Kidney (tissue), 14 donors: Measurements from ENCODE around the gene DOCK10. TPM values are rescaled to one million over a fixed set of nuclear protein-coding genes. Genes with fewer than 3 reads are reported as not detected.

Source experiments
- DNase-seq, 5 donors: peaks; one replicate each; pipeline ENCODE4 v3.0.0-alpha.2; 2013 to 2020
- FAIRE-seq: peaks from 2 replicates; lab custom pipeline; 2012; peaks lifted over from hg19 to GRCh38; lab: Jason Lieb, UNC
- H3K27ac ChIP-seq, 2 donors: one replicate each; pipeline ENCODE4 v1.7.0; 2013; ENCODE audit warnings: low read depth in 2 of 2, low read length in 2 of 2, inconsistent platforms in 1 of 2
- H3K27me3 ChIP-seq: one replicate; pipeline ENCODE4 v1.7.1; 2013; ENCODE audit warnings: low read length, inconsistent platforms; ENCODE audit not compliant: control insufficient read depth, insufficient read depth
- H3K36me3 ChIP-seq, 3 donors: one replicate each; pipeline versions ENCODE4 v1.7.0 to v1.7.1; 2013; ENCODE audit warnings: low read length in 3 of 3, control low read depth in 1 of 3, inconsistent platforms in 1 of 3; ENCODE audit not compliant: insufficient read depth in 3 of 3, control insufficient read depth in 2 of 3
- H3K4me1 ChIP-seq, 3 donors: one replicate each; pipeline versions ENCODE4 v1.7.0 to v1.7.1; 2013; ENCODE audit warnings: low read length in 3 of 3, inconsistent platforms in 1 of 3, low read depth in 1 of 3; ENCODE audit not compliant: control insufficient read depth in 2 of 3, insufficient read depth in 2 of 3
- H3K4me3 ChIP-seq, 3 donors: one replicate each; pipeline versions ENCODE4 v1.7.0 to v1.8.1; 2013; ENCODE audit warnings: low read length in 3 of 3, control low read depth in 1 of 3, inconsistent platforms in 1 of 3
- H3K9ac ChIP-seq, 3 donors: one replicate each; pipeline versions ENCODE4 v1.7.0 to v1.7.1; 2013; ENCODE audit warnings: low read length in 3 of 3, control low read depth in 1 of 3, inconsistent platforms in 1 of 3
- H3K9me3 ChIP-seq, 3 donors: one replicate each; pipeline versions ENCODE4 v1.7.0 to v1.7.1; 2013; ENCODE audit warnings: low read length in 3 of 3, control low read depth in 1 of 3, inconsistent platforms in 1 of 3; ENCODE audit not compliant: control insufficient read depth in 2 of 3, insufficient read depth in 1 of 3
- intact Hi-C: fragments of 100-400 bp; cut with DNase I; formaldehyde crosslinking; loops from one replicate; pipeline ENCODE4 v1.11.1; 2022
- polyA plus RNA-seq: library from polyadenylated mRNA; stranded (reverse); fragments of 350-450 nt; fragmentation: Illumina TruSeq; extraction: RNeasy Lipid Tissue Mini Kit (QIAGEN cat#74804); gene quantifications from one replicate; pipeline ENCODE4 v1.2.3, GENCODE V29; 2014; ENCODE audit warnings: low read depth, low replicate concordance; ENCODE audit not compliant: insufficient read depth
- total RNA-seq: library from RNA; stranded (reverse); fragmentation: NEBNext Ultra II Directional; extraction: Animal tissue kit (Norgen Biotek cat#: 25700); gene quantifications from one replicate; pipeline ENCODE4 v1.2.1, GENCODE V29; 2021
- TF ChIP-seq, protein P1 (sequence below): IDR thresholded peaks from 3 replicates; pipeline ENCODE4 v1.5.1; 2012; ENCODE audit warnings: mild to moderate bottlenecking, moderate library complexity, borderline replicate concordance; ENCODE audit not compliant: insufficient read depth; ENCODE audit errors: extremely low read depth
- donor health status: control.
- donor health status: control.
- donor health status: control.
- donor health status: control.
- donor health status: control.
- donor health status: DM: yes; HTN: yes; CAD: no.
- donor health status: Normal renal cell carcinoma (clear cell type).

DOCK10 gene
- total and polyA plus RNA-seq, 2 donors from 2014 or later = 2.1 to 33.8 TPM

DNA sequence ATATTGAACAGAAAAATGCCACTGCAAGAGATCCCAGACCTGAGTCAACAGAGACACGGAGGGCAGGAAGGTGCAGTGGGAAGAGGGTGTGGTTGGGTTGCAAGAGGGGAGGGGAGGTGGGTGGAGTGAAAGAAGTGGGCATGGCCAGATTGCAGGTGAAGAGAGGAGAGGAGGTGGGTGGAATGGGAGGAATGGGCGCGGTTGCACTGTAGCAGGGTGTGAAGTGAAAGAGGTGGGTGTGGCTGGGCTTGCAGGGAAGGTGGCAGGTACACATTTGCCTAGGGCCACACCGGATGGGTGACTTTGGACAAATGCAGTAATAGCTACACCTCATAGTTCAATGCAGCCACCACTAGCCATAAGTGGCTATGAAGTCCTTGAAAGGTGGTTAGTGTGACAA, 71.1 kb downstream of the DOCK10 start:
- DNase-seq = peak; percentile 24 to 92 (median 49)
- Histone ChIP-seq H3K36me3 (no peaks in the 10 kb centered on the region), H3K27me3 (no peaks in the 10 kb centered on the region), H3K4me3 (no peak overlapping the region), H3K9me3 (no peaks in the 10 kb centered on the region), H3K9ac (no peak overlapping the region), H3K4me1 (peaks cover 0 to 5% (median 2%) of the 10 kb centered on the region in 3 donors), H3K27ac (no peak overlapping the region)
- intact Hi-C loops = no loop called here
- TF ChIP-seq, protein P1, sequence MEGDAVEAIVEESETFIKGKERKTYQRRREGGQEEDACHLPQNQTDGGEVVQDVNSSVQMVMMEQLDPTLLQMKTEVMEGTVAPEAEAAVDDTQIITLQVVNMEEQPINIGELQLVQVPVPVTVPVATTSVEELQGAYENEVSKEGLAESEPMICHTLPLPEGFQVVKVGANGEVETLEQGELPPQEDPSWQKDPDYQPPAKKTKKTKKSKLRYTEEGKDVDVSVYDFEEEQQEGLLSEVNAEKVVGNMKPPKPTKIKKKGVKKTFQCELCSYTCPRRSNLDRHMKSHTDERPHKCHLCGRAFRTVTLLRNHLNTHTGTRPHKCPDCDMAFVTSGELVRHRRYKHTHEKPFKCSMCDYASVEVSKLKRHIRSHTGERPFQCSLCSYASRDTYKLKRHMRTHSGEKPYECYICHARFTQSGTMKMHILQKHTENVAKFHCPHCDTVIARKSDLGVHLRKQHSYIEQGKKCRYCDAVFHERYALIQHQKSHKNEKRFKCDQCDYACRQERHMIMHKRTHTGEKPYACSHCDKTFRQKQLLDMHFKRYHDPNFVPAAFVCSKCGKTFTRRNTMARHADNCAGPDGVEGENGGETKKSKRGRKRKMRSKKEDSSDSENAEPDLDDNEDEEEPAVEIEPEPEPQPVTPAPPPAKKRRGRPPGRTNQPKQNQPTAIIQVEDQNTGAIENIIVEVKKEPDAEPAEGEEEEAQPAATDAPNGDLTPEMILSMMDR = no peak
- no peak for FAIRE-seq

DNA sequence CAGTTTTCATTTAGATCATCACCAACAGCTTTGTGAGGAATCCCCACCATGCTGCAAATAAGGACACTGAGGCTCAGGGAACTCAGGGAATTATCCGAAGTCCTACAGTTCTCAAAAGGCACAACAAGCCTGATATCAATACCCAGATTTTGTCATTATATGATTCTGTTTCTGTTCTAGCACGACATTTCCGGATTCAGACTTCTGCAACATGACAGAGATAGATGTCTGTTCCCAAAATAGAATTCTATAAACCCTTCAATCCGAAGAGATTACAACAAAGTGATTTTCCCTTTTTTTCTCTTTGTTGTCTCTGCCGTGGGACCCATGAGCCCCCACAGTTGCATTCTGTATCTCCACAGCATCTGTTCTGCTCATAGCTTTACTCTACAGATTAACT, 72.0 kb downstream of the DOCK10 start:
- FAIRE-seq (no peak), DNase-seq (no peak)
- Histone ChIP-seq H3K9ac (no peak overlapping the region), H3K4me3 (no peak overlapping the region), H3K27ac (no peak overlapping the region), H3K4me1 (peaks cover 0 to 5% (median 2%) of the 10 kb centered on the region in 3 donors), H3K27me3 (no peaks in the 10 kb centered on the region), H3K9me3 (no peaks in the 10 kb centered on the region), H3K36me3 (no peaks in the 10 kb centered on the region)
- TF ChIP-seq, protein P1 = no peak
- intact Hi-C loops = no loop called here

DNA sequence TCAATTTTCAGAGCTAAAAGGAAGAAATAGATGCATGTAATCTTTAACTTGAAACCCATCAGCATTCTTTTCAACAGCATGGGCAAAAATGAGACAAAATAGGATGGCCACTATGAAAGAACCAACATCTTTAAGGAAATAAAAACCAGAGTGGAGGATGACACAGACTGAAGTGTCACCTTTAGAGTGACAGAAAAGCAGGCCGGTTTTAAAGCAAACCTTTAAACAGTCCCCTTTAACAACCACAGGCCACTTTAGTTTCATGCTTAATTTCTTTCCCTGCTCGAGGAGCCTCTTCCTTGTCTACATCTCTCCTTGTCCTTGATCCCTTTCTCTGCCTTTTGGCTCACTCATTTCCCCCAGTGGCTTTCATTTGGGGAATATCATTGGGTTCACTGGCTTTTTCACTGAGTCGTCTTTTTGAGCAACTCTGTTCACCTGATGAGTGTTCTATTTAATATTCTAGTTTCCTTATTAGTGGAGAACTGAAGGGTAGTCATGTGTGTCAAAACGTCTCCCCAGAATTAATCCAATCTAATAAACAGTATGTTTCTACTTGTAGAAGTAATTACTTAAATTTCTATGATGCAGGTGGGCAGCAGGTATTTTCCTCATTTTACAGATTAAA, 72.5 kb downstream of the DOCK10 start:
- H3K9me3 ChIP-seq = no peaks in the 10 kb centered on the region
- no peak overlapping the region for H3K9ac ChIP-seq
- no peak overlapping the region for H3K27ac ChIP-seq
- H3K4me3 ChIP-seq = no peak overlapping the region
- TF ChIP-seq, protein P1 = no peak
- FAIRE-seq (no peak), DNase-seq (no peak)
- H3K4me1 ChIP-seq = peaks cover 0 to 5% (median 2%) of the 10 kb centered on the region in 3 donors
- no peaks in the 10 kb centered on the region for H3K36me3 ChIP-seq
- no peaks in the 10 kb centered on the region for H3K27me3 ChIP-seq
- intact Hi-C loops = no loop called here
